ENCODE measurements around the gene RASL11B. TPM values are rescaled to one million over a fixed set of nuclear protein-coding genes. Genes with fewer than 3 reads are reported as not detected.

Gene RASL11B
- total and polyA plus RNA-seq, 2 donors (not counting 1 experiment from before 2014, with no cell fraction given) = 0.36 to 1.2 TPM

DNA sequence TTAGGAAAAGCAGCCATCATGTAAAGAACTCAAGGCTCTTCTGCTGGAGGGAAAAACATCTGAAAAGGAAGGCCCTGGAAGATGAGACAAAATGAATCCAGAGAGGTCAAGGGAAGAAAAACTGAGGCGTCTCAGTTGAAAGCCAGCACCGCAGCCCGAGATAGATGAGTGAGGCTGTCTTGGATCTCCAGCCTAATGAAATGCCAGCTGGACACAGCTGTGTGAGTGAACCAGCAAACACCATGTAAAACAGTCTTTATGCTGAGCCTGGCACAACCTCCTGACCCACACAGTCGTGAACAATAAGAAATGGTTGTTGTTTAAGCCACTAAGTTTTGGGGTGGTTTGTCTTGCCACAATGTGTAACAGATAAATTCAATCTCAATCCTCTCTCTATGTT, 48.6 kb upstream of the RASL11B start:
- Histone ChIP-seq H3K27ac (ENCODE audit: low read length in 2 of 2) (no peak overlapping the region), H3K4me2 (replicated peaks; ENCODE audit: low read depth, low read length, poor library complexity, severe bottlenecking) (no peak overlapping the region), H3K4me1 (ENCODE audit: control insufficient read depth in 2 of 2, insufficient read depth in 2 of 2, low read length in 2 of 2) (no peaks in the 10 kb centered on the region), H3K9ac (ENCODE audit: low read length) (no peak overlapping the region), H3K36me3 (replicated peaks in 1 of 2; ENCODE audit: control extremely low read depth in 1 of 2, control insufficient read depth in 1 of 2, extremely low read depth in 1 of 2, insufficient read depth in 2 of 2, low read length in 1 of 2) (no peaks in the 10 kb centered on the region), H4K20me1 (ENCODE audit: control insufficient read depth, insufficient read depth, low read length, poor library complexity, severe bottlenecking) (no peaks in the 10 kb centered on the region), H2AFZ (ENCODE audit: insufficient read depth, low read depth, low read length, poor library complexity, severe bottlenecking) (no peak overlapping the region), H3K9me3 (ENCODE audit: control extremely low read depth in 1 of 3, control insufficient read depth in 2 of 3, insufficient read depth in 1 of 3, low read length in 2 of 3) (no peaks in the 10 kb centered on the region), H3K79me2 (ENCODE audit: control insufficient read depth, insufficient read depth, low read length) (no peaks in the 10 kb centered on the region), H3K27me3 (replicated peaks in 1 of 4; ENCODE audit: control extremely low read depth in 1 of 4, control insufficient read depth in 3 of 4, insufficient read depth in 4 of 4, low read length in 3 of 4) (no peaks in the 10 kb centered on the region), H3K4me3 (ENCODE audit: control extremely low read depth in 1 of 5, extremely low read depth in 1 of 5, insufficient read depth in 1 of 5, low read depth in 2 of 5, low read length in 4 of 5) (no peak overlapping the region)
- ATAC-seq (ENCODE audit: low read depth) (no peak), DNase-seq (no peak)
- no peak overlapping the region for H3K27ac Mint-ChIP-seq
- intact Hi-C loops (cut with micrococcal nuclease) = no loop called here
- POLR2A ChIA-PET = no interaction called here
- CTCF ChIA-PET = no interaction called here
- no peaks in the 10 kb centered on the region for H3K4me1 Mint-ChIP-seq
- H3K9me3 Mint-ChIP-seq (ENCODE audit: insufficient read depth) = no peaks in the 10 kb centered on the region
- no peaks in the 10 kb centered on the region for H3K27me3 Mint-ChIP-seq
- 100% methylated on average over 3 of the region's 4 CpGs for WGBS (ENCODE audit: insufficient coverage)
- H3K4me3 Mint-ChIP-seq = no peak overlapping the region
- TF ChIP-seq EZH2 (IDR thresholded peaks at IDR 0.05; ENCODE audit: borderline replicate concordance, insufficient read depth, low read depth, low read length, poor library complexity, severe bottlenecking) = no peak
- TF ChIP-seq, protein P1, sequence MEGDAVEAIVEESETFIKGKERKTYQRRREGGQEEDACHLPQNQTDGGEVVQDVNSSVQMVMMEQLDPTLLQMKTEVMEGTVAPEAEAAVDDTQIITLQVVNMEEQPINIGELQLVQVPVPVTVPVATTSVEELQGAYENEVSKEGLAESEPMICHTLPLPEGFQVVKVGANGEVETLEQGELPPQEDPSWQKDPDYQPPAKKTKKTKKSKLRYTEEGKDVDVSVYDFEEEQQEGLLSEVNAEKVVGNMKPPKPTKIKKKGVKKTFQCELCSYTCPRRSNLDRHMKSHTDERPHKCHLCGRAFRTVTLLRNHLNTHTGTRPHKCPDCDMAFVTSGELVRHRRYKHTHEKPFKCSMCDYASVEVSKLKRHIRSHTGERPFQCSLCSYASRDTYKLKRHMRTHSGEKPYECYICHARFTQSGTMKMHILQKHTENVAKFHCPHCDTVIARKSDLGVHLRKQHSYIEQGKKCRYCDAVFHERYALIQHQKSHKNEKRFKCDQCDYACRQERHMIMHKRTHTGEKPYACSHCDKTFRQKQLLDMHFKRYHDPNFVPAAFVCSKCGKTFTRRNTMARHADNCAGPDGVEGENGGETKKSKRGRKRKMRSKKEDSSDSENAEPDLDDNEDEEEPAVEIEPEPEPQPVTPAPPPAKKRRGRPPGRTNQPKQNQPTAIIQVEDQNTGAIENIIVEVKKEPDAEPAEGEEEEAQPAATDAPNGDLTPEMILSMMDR (IDR thresholded peaks at IDR 0.05) = no peak

DNA sequence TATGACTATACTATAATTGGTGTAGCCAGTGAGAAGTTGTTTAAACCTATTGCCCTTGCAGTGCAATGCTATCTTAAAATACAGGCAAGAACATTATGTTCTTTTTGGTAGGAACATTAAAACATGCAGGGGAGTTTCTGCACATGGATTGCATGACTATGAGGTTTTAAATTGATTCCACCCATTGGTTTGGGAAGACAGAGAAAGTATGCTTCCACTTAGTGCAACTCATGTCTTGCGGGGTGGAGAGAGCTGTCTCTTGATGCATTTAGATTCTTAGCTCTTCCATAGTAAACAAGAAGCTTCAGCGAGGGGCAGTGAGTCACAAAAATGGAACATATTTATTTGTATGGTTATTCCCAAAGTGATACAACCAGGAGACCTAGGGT, 39.5 kb upstream of the RASL11B start:
- CTCF ChIA-PET = no interaction called here
- H3K27ac Mint-ChIP-seq = no peak overlapping the region
- no peak overlapping the region for H3K4me2 ChIP-seq (replicated peaks; ENCODE audit: low read depth, low read length, poor library complexity, severe bottlenecking)

More for the DNA sequence above, 39.5 kb upstream of the RASL11B start:
- H3K27me3 Mint-ChIP-seq = no peaks in the 10 kb centered on the region
- Histone ChIP-seq H3K9me3 (ENCODE audit: control extremely low read depth in 1 of 3, control insufficient read depth in 2 of 3, insufficient read depth in 1 of 3, low read length in 2 of 3) (no peaks in the 10 kb centered on the region), H3K4me1 (ENCODE audit: control insufficient read depth in 2 of 2, insufficient read depth in 2 of 2, low read length in 2 of 2) (no peaks in the 10 kb centered on the region), H3K27ac (ENCODE audit: low read length in 2 of 2) (no peak overlapping the region), H3K27me3 (replicated peaks in 1 of 4; ENCODE audit: control extremely low read depth in 1 of 4, control insufficient read depth in 3 of 4, insufficient read depth in 4 of 4, low read length in 3 of 4) (no peaks in the 10 kb centered on the region), H4K20me1 (ENCODE audit: control insufficient read depth, insufficient read depth, low read length, poor library complexity, severe bottlenecking) (no peaks in the 10 kb centered on the region), H3K79me2 (ENCODE audit: control insufficient read depth, insufficient read depth, low read length) (no peaks in the 10 kb centered on the region), H3K36me3 (replicated peaks in 1 of 2; ENCODE audit: control extremely low read depth in 1 of 2, control insufficient read depth in 1 of 2, extremely low read depth in 1 of 2, insufficient read depth in 2 of 2, low read length in 1 of 2) (no peaks in the 10 kb centered on the region), H3K9ac (ENCODE audit: low read length) (no peak overlapping the region), H3K4me3 (ENCODE audit: control extremely low read depth in 1 of 5, extremely low read depth in 1 of 5, insufficient read depth in 1 of 5, low read depth in 2 of 5, low read length in 4 of 5) (no peak overlapping the region), H2AFZ (ENCODE audit: insufficient read depth, low read depth, low read length, poor library complexity, severe bottlenecking) (no peak overlapping the region)
- TF ChIP-seq, protein P1 (IDR thresholded peaks at IDR 0.05) = no peak
- H3K4me1 Mint-ChIP-seq = no peaks in the 10 kb centered on the region
- H3K4me3 Mint-ChIP-seq = no peak overlapping the region
- POLR2A ChIA-PET = no interaction called here
- no peak for ATAC-seq (ENCODE audit: low read depth)
- intact Hi-C loops (cut with micrococcal nuclease) = no loop called here
- no peaks in the 10 kb centered on the region for H3K9me3 Mint-ChIP-seq (ENCODE audit: insufficient read depth)
- 90% methylated on average over 2 of the region's 2 CpGs for WGBS (ENCODE audit: insufficient coverage)
- DNase-seq = no peak
